HG03095 (cell line): ENCODE measurements around the gene SRGN.
"Not testable (repeated sequence)": the region's sequence is repeated elsewhere in the genome, so short reads cannot be mapped to it uniquely, and the experiment has no call there.

Source experiments
- ATAC-seq: cut with Tn5 transposase; IDR thresholded peaks from one replicate; pipeline ENCODE4 v1.9.1; 2021; ENCODE audit warnings: moderate library complexity; ENCODE audit not compliant: unreplicated experiment

Gene SRGN

DNA sequence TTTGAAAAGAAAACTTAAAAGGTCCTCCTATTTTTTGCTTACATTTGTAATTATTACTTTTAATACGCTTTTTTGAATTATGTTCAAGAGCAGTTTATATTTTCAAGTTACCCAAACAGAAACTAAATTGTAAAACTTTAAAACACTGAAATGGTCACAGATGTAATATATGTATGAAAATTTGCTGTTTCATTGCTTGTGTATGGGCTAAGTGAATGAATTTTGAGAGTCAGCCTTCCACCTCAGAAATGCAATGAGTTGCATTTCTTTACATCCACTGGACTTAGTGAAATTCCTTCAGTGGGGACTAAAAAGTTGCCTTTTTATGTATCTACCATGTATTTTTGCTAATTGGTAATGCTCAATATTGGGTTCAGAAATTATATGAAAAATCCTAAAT, 37.7 kb downstream of the SRGN start:
- ATAC-seq = no peak

DNA sequence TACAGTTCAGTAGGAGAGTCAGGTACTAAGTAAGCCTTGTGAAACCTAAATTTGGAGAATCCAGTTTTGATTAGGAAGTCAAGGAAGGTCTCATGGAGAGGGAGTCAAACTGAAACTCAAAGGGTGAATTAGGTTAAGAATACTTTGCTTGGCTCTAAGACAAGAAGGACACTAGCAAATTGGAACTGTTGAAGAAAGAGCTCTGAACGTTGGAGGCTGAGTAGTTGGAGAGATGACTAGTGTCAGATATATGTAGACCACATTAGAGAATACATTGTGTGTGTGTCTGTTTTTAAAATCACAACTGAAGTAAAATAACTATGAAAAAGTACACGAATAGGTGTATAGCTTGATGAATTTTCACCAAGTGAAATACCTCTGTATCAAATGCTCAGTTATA, 42.3 kb downstream of the SRGN start:
- ATAC-seq = no peak

DNA sequence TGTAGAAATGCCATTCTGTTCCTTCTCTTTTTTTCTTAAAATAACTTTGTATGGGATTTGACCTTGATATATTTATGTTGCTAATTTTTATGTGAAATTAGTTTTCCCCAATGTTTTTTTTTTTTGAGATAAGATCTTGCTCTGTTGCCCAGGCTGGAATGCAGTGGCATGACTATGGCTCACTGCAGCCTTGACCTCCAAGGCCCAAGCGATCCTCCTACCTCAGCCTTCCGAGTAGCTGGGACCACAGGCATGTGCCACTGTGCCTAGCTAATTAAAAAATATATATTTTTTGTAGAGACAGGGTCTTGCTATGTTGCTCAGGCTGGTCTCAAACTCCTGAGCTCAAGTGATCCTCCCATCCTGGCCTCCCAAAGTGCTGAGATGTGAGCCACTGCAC, 52.1 kb downstream of the SRGN start:
- ATAC-seq = no peak

- no peak for ATAC-seq
These were observed 53.4 kb downstream of the SRGN start for GRCh38 chr10:69141304-69141703.

GRCh38 chr10:69142074-69142473, 54.2 kb downstream of the SRGN start:
- ATAC-seq = not testable (repeated sequence)

GRCh38 chr10:69142983-69143382, 55.1 kb downstream of the SRGN start:
- ATAC-seq = no peak

GRCh38 chr10:69145329-69145728, 57.4 kb downstream of the SRGN start:
- ATAC-seq = no peak

DNA sequence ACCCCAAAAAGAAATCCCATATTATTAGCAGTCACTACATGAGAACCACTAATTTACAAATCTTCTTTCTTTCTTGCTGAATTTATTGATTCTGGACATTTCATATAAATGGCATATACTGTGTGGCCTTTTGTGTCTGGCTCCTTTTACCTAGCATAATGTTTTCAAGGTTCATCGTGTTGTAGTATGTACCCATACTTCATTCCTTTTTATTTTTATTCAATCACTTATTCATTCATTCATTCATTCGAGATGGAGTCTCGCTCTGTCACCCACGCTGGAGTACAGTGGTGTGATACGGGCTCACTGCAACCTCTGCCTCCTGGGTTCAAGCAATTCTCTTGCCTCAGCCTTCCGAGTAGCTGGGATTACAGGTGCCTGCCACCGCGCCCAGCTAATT, 58.0 kb downstream of the SRGN start:
- no peak for ATAC-seq

- no peak for ATAC-seq
These were observed 58.9 kb downstream of the SRGN start for GRCh38 chr10:69146759-69147158.

- ATAC-seq = no peak
These were observed 64.1 kb downstream of the SRGN start for GRCh38 chr10:69151984-69152383.

DNA sequence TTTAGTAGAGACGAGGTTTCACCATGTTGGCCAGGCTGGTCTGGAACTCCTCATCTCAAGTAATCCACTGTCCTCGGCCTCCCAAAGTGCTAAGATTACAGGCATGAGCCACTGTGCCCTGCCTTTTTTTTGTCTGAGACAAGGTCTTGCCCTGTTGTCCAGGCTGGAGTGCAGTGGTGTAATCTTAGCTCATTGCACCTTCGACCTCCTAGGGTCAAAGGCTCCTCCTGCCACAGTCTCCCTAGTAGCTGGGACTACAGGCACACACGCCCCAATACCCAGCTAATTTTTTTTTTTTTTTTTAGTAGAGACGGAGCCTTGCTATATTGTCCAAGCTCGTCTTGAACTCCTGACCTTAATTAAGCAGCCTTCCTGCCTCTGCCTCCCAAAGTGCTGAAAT, 65.3 kb downstream of the SRGN start:
- no peak for ATAC-seq
